CD14-positive monocyte (primary cell): Measurements from ENCODE around the gene TAX1BP1. TPM values are rescaled to one million over a fixed set of nuclear protein-coding genes. Genes with fewer than 3 reads are reported as not detected.

Experiments used
- DNase-seq, 3 donors: peaks; one replicate each; pipeline ENCODE4 v3.0.0-alpha.2; 2011 to 2022
- H2AFZ ChIP-seq: 2 replicates; pipeline ENCODE4 v1.6.0; 2012; ENCODE audit warnings: mild to moderate bottlenecking, low read depth, low read length, inconsistent platforms; ENCODE audit not compliant: insufficient read depth, poor library complexity, severe bottlenecking
- H3K27ac ChIP-seq, 2 donors: 1 replicate in 1 of 2; 2 replicates in 1 of 2; pipeline ENCODE4 v1.5.1; 2012 to 2013; ENCODE audit warnings: low read length in 2 of 2, control low read depth in 1 of 2, inconsistent platforms in 1 of 2, low read depth in 1 of 2, mild to moderate bottlenecking in 1 of 2
- H3K27me3 ChIP-seq, 2 donors: one replicate each; pipeline versions ENCODE4 v1.6.0 to v1.6.1; 2011 to 2013; ENCODE audit warnings: low read length in 2 of 2; ENCODE audit not compliant: control insufficient read depth in 2 of 2, insufficient read depth in 2 of 2
- H3K36me3 ChIP-seq, 2 donors: replicated peaks in 1 of 2; 1 replicate in 1 of 2; 2 replicates in 1 of 2; pipeline versions ENCODE4 v1.5.1 to v1.6.1; 2012 to 2013; ENCODE audit warnings: low read length in 2 of 2, control low read depth in 1 of 2, inconsistent platforms in 1 of 2, mild to moderate bottlenecking in 1 of 2; ENCODE audit not compliant: insufficient read depth in 2 of 2, control insufficient read depth in 1 of 2
- H3K4me1 ChIP-seq, 2 donors: 1 replicate in 1 of 2; 2 replicates in 1 of 2; pipeline versions ENCODE4 v1.5.1 to v1.6.1; 2012 to 2013; ENCODE audit warnings: low read length in 2 of 2, control low read depth in 1 of 2, inconsistent platforms in 1 of 2, mild to moderate bottlenecking in 1 of 2, moderate library complexity in 1 of 2; ENCODE audit not compliant: insufficient read depth in 2 of 2, control insufficient read depth in 1 of 2
- H3K4me2 ChIP-seq: replicated peaks from 2 replicates; pipeline ENCODE3; 2012; ENCODE audit warnings: low read length, moderate library complexity, mild to moderate bottlenecking; ENCODE audit not compliant: poor library complexity, severe bottlenecking; ENCODE audit errors: extremely low read depth
- H3K4me3 ChIP-seq, 3 experiments: fragments of 200-600 bp in 1 of 3; sonication (generic) in 1 of 3; replicated peaks in 1 of 3; 1 replicate in 2 of 3; 2 replicates in 1 of 3; pipeline ENCODE4 v1.5.1; 2011 to 2013; ENCODE audit warnings: low read length in 3 of 3, mild to moderate bottlenecking in 3 of 3, control low read depth in 2 of 3, low read depth in 2 of 3, inconsistent platforms in 1 of 3, moderate library complexity in 1 of 3
- H3K79me2 ChIP-seq: 2 replicates; pipeline ENCODE4 v1.6.0; 2012; ENCODE audit warnings: mild to moderate bottlenecking, control low read depth, inconsistent platforms, low read length, moderate library complexity; ENCODE audit not compliant: insufficient read depth
- H3K9ac ChIP-seq: 2 replicates; pipeline ENCODE4 v1.6.0; 2017; ENCODE audit warnings: low read length, mild to moderate bottlenecking; ENCODE audit not compliant: insufficient read depth, poor library complexity, severe bottlenecking
- H3K9me3 ChIP-seq, 2 donors: replicated peaks in 1 of 2; 1 replicate in 1 of 2; 2 replicates in 1 of 2; pipeline versions ENCODE4 v1.5.1 to v1.6.1; 2012 to 2013; ENCODE audit warnings: low read length in 2 of 2, control low read depth in 1 of 2; ENCODE audit not compliant: control insufficient read depth in 1 of 2, insufficient read depth in 1 of 2
- H4K20me1 ChIP-seq: 2 replicates; pipeline ENCODE4 v1.6.0; 2012; ENCODE audit warnings: mild to moderate bottlenecking, low read length, control low read depth, moderate library complexity; ENCODE audit not compliant: insufficient read depth
- H3K27ac Mint-ChIP-seq, 7 donors: one replicate each; pipeline ENCODE4 v1.8.0; 2020; ENCODE audit warnings: mild to moderate bottlenecking in 7 of 7, mixed read lengths in 7 of 7, moderate library complexity in 6 of 7, inconsistent platforms in 2 of 7
- H3K27me3 Mint-ChIP-seq, 3 donors: one replicate each; pipeline ENCODE4 v1.8.0; 2021 to 2022; ENCODE audit warnings: low read depth in 3 of 3, mild to moderate bottlenecking in 3 of 3, mixed read lengths in 3 of 3, moderate library complexity in 3 of 3, inconsistent platforms in 1 of 3
- H3K36me3 Mint-ChIP-seq, 2 donors: one replicate each; pipeline ENCODE4 v1.8.0; 2020; ENCODE audit warnings: mixed read lengths in 2 of 2, inconsistent platforms in 1 of 2, mild to moderate bottlenecking in 1 of 2
- H3K4me1 Mint-ChIP-seq: one replicate; pipeline ENCODE4 v1.8.0; 2020; ENCODE audit warnings: mild to moderate bottlenecking, mixed read lengths
- H3K4me3 Mint-ChIP-seq, 2 donors: one replicate each; pipeline ENCODE4 v1.8.0; 2020; ENCODE audit warnings: mild to moderate bottlenecking in 2 of 2, mixed read lengths in 2 of 2, moderate library complexity in 1 of 2
- H3K9me3 Mint-ChIP-seq, 7 donors: one replicate each; pipeline ENCODE4 v1.8.0; 2020 to 2022; ENCODE audit warnings: mixed read lengths in 7 of 7, mild to moderate bottlenecking in 6 of 7, moderate library complexity in 6 of 7, inconsistent platforms in 2 of 7
- CTCF ChIP-seq: fragments of 200-600 bp; IDR thresholded peaks from one replicate; pipeline ENCODE4 v1.8.0; 2022; ENCODE audit warnings: antibody characterized with exemption, mild to moderate bottlenecking
- WGBS: methylation state at CpG from one replicate; pipeline ENCODE4 v1.1.5; 2013; ENCODE audit warnings: missing lambda C conversion rate; ENCODE audit not compliant: insufficient coverage; 5-methylcytosine and 5-hydroxymethylcytosine counted together
- intact Hi-C, 2 donors: fragments of 100-400 bp; cut with micrococcal nuclease; formaldehyde crosslinking; loops; one replicate each; pipeline versions ENCODE4 v1.15.0 to v1.15.1; 2023
- polyA plus RNA-seq, 3 donors: library from polyadenylated mRNA; depleted of rRNA in 1 of 3; unstranded in 2 of 3; stranded (reverse) in 1 of 3; fragments of 300-500 nt in 2 of 3; fragments of >200 nt in 1 of 3; fragmentation: Illumina TruSeq in 2 of 3; gene quantifications; 1 replicate in 2 of 3; 2 replicates in 1 of 3; pipeline ENCODE4 v1.2.3, GENCODE V29; 2012 to 2021

Gene TAX1BP1
- polyA plus RNA-seq, 3 donors, result 62.6 to 106 (median 85.3) TPM

GRCh38 chr7:27799212-27799611, 59.2 kb downstream of the TAX1BP1 start:
- intact Hi-C loops, result no loop called here
- DNase-seq, result no peak
- no peak for TF ChIP-seq CTCF
- Mint-ChIP-seq H3K4me3 (no peak overlapping the region), H3K36me3 (peaks cover 65 to 73% of the 10 kb centered on the region in 2 donors), H3K27ac (no peak overlapping the region), H3K27me3 (peaks cover 0 to 2% (median 0%) of the 10 kb centered on the region in 3 donors), H3K4me1 (no peaks in the 10 kb centered on the region), H3K9me3 (no peaks in the 10 kb centered on the region)
- Histone ChIP-seq H3K9me3 (no peaks in the 10 kb centered on the region), H3K27ac (no peak overlapping the region), H2AFZ (no peak overlapping the region), H3K27me3 (no peaks in the 10 kb centered on the region), H3K4me2 (no peak overlapping the region), H3K4me3 (no peak overlapping the region), H3K4me1 (no peaks in the 10 kb centered on the region), H3K36me3 (peaks cover 58 to 91% of the 10 kb centered on the region in 2 donors), H3K9ac (no peak overlapping the region), H3K79me2 (no peaks in the 10 kb centered on the region), H4K20me1 (peaks cover 8% of the 10 kb centered on the region)
- no CpG with 5 or more reads among the region's 2 CpGs for WGBS

GRCh38 chr7:27802999-27803398, 63.0 kb downstream of the TAX1BP1 start:
- H3K4me3 ChIP-seq, result no peak overlapping the region
- H3K36me3 Mint-ChIP-seq, result peaks cover 51 to 54% of the 10 kb centered on the region in 2 donors
- H3K4me2 ChIP-seq, result no peak overlapping the region
- H3K4me1 ChIP-seq, result no peaks in the 10 kb centered on the region
- H3K27ac Mint-ChIP-seq, result no peak overlapping the region
- H4K20me1 ChIP-seq, result peaks cover 19% of the 10 kb centered on the region
- H3K9me3 Mint-ChIP-seq, result no peaks in the 10 kb centered on the region
- H3K27me3 Mint-ChIP-seq, result no peaks in the 10 kb centered on the region
- no peaks in the 10 kb centered on the region for H3K79me2 ChIP-seq
- H3K9me3 ChIP-seq, result no peaks in the 10 kb centered on the region
- H3K27ac ChIP-seq, result no peak overlapping the region
- intact Hi-C loops, result no loop called here
- WGBS, result no CpG with 5 or more reads among the region's 2 CpGs
- no peaks in the 10 kb centered on the region for H3K27me3 ChIP-seq
- no peak overlapping the region for H2AFZ ChIP-seq
- no peak for DNase-seq
- H3K4me1 Mint-ChIP-seq, result peaks cover 2% of the 10 kb centered on the region
- H3K9ac ChIP-seq, result no peak overlapping the region
- TF ChIP-seq CTCF, result no peak
- H3K4me3 Mint-ChIP-seq, result no peak overlapping the region
- peaks cover 29 to 78% of the 10 kb centered on the region in 2 donors for H3K36me3 ChIP-seq
